GM18505 (cell line): ENCODE data around the gene ATG2B.

Experiments used
- ATAC-seq: cut with Tn5 transposase; IDR thresholded peaks from one replicate; pipeline ENCODE4 v1.9.1; 2021; ENCODE audit not compliant: unreplicated experiment
- POLR2A ChIP-seq: IDR thresholded peaks from 4 replicates; pipeline ENCODE4 v1.6.1; 2011; ENCODE audit warnings: borderline replicate concordance; ENCODE audit not compliant: insufficient read depth, insufficient read length; ENCODE audit errors: extremely low read depth

ATG2B gene

DNA sequence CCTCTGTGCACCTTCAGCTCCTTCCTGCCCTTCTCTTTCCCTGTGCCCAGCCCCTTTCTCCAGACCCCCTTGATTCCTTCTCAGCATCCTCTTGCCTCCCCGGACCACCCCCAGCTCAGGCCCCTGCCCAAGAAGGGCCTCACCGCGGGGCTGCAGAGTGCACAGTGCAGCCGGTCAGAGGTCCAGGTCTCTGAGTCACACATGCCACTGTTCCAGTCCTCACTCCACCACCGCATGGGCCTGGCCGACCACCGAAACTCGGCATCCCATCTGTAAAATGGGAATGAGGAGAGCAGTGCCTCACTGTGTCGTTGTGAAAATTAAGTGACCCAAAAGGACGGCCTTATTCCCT, 93.8 kb downstream of the ATG2B start:
- no peak for TF ChIP-seq POLR2A
- no peak for ATAC-seq

DNA sequence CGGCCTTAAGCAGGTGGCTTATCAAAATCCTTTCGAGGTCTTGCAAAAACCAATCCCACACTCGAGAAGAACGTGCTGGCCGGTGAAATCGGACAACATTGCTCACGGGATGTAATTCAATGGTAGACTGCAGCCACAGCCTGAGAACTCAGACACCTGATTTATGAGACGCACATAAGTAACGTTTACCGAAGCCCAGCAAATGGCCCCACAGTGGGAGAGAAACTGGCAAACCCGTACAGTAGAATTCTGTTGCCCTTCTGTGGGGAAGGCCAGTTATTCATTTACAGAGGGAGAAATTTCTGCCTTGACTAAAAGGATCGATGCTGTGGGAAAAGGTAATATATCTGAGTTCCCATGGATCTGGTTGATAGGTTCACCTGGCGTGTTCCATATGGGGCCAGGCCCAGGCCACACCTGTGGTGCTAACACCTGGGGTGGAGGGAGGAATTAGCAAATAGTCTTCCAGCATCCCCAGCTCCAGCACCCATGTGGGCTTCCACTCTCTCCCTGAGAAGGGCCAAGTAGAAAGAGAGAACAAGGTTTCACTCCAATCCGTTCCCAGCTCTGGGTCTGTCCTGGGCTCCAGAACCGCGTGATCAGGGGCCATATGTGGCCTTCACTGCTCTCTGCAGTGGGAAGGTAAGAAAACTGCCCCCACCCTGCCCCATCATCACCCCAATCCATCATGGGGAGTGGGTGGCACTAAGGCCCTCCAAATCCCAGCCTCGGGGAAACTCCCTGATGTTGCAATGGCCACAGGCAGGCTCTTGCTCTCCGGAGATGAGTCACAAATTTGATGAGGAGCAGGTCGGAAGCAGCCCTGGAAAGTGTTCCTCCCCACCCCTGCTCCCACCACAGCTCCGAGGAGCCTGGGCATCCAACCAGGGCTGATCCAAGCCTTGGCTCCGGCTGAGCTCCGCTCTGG, 94.4 kb downstream of the ATG2B start:
- no peak for ATAC-seq
- no peak for TF ChIP-seq POLR2A

DNA sequence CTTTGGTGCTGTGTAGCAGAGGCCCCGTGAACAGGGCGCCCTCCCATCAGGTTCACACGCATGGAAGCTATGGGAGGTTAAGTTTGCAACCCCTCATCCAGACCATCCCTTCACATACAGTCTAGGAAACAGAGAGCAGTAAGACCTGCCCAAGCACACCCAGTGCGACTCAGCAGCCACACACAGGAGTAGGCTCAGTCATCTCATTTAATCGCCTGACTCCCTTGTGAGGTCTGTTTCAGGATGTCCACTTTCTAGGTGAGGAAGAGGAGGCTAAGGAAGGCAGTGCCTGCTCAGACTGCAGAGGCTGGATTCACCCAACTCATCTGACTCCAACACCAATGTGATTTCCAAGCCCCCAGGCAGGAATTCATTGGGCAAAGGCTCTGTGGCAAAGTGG, 95.2 kb downstream of the ATG2B start:
- no peak for TF ChIP-seq POLR2A

DNA sequence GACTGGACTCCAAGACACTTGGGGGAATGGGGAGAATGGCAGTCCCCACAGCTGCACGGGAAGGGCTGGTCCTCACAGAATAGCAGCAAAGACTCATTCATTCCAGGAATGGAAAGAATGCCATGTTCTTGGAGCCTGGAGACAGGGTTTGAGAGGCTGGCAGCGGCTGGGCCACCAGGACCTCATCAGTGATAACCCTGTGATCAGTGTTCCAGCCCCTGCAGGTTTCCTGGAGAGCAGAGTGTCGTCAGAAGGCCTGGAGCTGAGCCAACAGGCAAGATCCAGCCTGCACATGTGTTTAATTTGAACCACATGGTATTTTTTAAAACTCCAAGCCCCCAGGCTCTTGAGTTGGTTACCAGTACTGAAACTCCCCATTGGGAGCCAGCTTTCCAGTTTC, 95.8 kb downstream of the ATG2B start:
- TF ChIP-seq POLR2A: no peak
- ATAC-seq: no peak

More for the DNA sequence above, 95.2 kb downstream of the ATG2B start:
- ATAC-seq: no peak

DNA sequence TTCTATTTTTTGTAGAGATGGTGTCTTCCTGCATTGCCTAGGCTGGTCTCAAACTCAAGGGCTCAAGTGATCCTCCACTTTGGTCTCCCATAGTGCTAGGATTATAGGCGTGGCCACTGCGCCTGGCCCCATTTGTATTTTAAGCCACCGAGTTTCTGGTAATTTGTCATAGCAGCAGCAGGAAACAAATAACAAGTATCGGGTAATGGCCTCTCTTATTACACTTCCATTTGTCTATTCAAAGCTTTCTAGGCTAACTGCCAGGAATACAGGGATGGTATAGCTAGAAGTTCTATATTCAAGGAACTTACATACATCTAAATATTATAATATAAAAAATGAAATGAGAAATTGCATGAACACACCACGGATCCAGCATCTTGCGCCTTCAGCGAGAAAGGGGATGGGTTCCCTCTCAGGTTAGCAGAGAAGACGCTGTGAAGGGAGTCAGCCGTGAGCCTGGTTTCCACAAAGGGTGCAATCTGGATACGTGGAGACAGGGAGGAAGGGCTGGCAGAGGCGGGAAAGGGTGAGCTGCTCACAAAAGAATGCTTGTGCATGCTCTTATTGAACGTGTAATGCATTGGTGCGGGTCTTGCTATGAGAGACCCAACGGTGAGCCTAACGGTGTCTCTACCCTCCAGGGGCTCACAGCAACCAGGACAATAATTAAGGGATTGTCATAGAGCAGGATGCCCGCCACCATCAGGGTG, 97.6 kb downstream of the ATG2B start:
- TF ChIP-seq POLR2A: no peak
- ATAC-seq: no peak

- no peak for TF ChIP-seq POLR2A
- ATAC-seq: no peak
These were observed 98.3 kb downstream of the ATG2B start for GRCh38 chr14:96264853-96265252.

GRCh38 chr14:96264200-96264553, 99.0 kb downstream of the ATG2B start:
- ATAC-seq: no peak
- no peak for TF ChIP-seq POLR2A

DNA sequence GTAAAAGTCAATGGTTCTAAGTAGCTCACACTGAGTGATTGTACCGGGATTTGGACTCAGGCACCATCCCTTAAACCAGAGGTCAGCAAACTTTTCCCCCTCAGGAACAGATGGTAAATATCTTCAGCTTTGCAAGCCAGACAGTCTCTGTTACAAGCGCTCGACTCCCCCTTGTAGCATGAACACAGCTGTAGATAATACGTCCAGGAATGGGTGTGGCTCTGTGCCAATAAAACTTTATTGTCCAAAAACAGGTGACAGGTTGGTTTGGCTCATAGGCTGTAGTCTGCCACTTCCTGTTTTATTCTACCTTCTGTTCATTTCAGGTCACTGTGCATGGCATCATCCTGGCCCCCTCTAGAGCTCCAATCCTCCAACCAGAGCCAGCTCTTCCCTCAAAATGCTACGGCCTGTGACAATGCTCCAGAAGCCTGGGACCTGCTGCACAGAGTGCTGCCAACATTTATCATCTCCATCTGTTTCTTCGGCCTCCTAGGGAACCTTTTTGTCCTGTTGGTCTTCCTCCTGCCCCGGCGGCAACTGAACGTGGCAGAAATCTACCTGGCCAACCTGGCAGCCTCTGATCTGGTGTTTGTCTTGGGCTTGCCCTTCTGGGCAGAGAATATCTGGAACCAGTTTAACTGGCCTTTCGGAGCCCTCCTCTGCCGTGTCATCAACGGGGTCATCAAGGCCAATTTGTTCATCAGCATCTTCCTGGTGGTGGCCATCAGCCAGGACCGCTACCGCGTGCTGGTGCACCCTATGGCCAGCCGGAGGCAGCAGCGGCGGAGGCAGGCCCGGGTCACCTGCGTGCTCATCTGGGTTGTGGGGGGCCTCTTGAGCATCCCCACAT, 99.6 kb downstream of the ATG2B start:
- TF ChIP-seq POLR2A: no peak
- no peak for ATAC-seq

DNA sequence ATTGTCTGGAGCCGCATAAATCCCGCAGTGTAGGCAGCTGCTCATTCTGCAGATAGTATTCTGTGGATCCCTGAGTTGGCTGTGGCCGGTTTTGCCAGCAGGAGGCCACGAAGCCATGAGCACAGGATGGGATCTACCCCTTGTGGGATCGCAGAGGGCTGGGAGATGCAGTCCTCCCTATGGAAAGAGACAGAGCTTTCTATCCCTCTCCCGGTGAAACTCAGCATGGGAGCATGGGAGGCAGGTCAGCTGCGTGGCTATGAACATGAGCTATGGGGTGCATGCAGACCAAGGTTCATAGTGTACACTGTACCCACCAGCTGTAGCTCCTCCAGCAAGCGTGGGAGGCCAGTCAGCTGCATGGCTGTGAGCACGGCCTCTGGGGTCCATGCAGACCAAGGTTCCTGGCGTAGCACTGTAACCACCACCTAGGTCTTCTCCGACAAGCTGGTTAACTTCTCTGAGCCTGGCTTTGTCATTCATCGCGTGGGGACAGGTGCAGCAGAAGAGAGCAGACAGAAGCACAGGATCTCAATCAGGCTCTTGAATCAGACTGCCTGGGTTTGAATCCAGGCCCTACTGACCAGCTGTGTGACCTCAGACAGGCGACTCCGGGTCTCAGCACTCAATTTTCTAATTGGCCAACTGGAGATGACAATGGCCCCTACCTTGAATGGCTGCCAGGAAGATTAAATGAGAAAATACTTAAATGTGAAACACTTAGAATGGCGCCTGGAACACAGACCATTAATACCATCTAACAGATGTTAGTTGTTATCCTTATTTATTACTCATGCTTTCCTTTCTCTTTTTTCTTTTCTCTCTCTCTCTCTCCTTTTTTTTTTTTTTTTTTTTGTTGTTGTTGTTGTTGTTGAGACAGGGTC, 101.1 kb downstream of the ATG2B start:
- no peak for TF ChIP-seq POLR2A
- ATAC-seq: no peak

DNA sequence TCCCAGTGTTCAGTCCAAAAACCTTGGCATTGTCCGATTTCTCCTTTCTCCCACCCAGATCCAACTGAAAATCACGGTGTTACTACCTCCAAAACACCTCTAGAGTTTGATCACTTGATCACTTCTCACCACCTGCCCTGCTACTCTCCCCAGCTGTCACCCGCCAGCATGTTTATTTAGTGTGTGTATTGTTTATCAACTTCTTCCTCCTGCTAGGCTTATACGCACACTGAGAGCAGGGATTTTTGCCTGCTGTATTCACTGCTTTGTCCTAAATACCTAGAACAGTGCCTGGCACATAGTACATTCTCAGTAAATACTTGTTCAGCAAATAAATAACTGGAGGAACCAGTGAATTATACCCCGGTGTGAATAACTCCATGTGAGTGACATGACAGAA, 102.1 kb downstream of the ATG2B start:
- no peak for TF ChIP-seq POLR2A
- ATAC-seq: no peak

DNA sequence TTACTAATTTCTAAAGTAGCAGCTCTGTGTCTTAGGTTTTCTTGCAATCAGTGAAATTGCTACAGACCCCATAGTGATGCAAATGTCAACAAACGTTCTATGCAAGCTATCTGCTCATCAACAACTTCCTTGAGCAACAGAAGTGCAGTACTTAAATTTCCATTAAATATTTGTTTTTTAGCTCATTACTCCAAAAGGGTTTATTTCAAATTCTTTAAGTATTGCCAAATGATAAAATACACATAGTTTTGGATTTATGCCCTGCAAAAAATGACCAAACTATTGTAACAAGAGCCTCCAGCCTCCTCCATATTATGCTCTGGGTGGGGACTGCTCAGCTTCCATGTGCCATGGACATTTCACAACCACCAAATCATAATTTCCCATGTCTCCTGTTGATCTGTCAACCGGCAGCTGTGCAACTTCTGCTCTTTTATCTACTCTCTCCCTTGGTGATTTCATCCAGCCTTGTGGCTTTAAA, 102.8 kb downstream of the ATG2B start:
- TF ChIP-seq POLR2A: no peak

GRCh38 chr14:96257900-96258299, 105.2 kb downstream of the ATG2B start:
- no peak for TF ChIP-seq POLR2A

More for the DNA sequence above, 102.8 kb downstream of the ATG2B start:
- ATAC-seq: no peak

More at GRCh38 chr14:96257900-96258299, 105.2 kb downstream of the ATG2B start:
- ATAC-seq: no peak
